CD4-positive, alpha-beta T cell (primary cell): ENCODE results near the gene NLGN1. TPM values are rescaled to one million over a fixed set of nuclear protein-coding genes. Genes with fewer than 3 reads are reported as not detected.

Experiments
- ATAC-seq: fragments of 200-7000 bp; cut with Tn5 transposase; one replicate; pipeline ENCODE4 v1.10.0; 2022; ENCODE audit warnings: mild to moderate bottlenecking; ENCODE audit not compliant: poor library complexity
- CTCF ChIA-PET: fragments of 350-600 bp; sonication (Branson Sonifier 250); formaldehyde crosslinking; loops from one replicate; lab custom pipeline; 2021; ENCODE audit warnings: antibody characterized with exemption, inconsistent platforms; lab: Charles Lee
- POLR2A ChIA-PET: fragments of 350-600 bp; sonication (Branson Sonifier 250); formaldehyde crosslinking; loops from one replicate; lab custom pipeline; 2021; ENCODE audit warnings: antibody characterized with exemption, inconsistent platforms; lab: Charles Lee
- DNase-seq, 14 experiments: peaks; one replicate each; pipeline ENCODE4 v3.0.0-alpha.2; 2013 to 2020; ENCODE audit warnings: mixed read lengths in 2 of 14
- H3K27ac ChIP-seq, 2 donors: one replicate each; pipeline versions ENCODE4 v1.5.1 to v1.7.0; 2013; ENCODE audit warnings: low read length in 2 of 2, low read depth in 1 of 2, mild to moderate bottlenecking in 1 of 2
- H3K27me3 ChIP-seq, 2 experiments: 1 replicate in 1 of 2; 2 replicates in 1 of 2; pipeline versions ENCODE4 v1.6.1 to v1.7.0; 2013; ENCODE audit warnings: low read length in 2 of 2, control low read depth in 1 of 2, mild to moderate bottlenecking in 1 of 2, moderate library complexity in 1 of 2; ENCODE audit not compliant: insufficient read depth in 2 of 2, control insufficient read depth in 1 of 2
- H3K36me3 ChIP-seq: one replicate; pipeline ENCODE4 v1.6.1; 2013; ENCODE audit warnings: low read length, control low read depth; ENCODE audit not compliant: insufficient read depth
- H3K4me1 ChIP-seq: one replicate; pipeline ENCODE4 v1.6.1; 2013; ENCODE audit warnings: low read length, control low read depth; ENCODE audit not compliant: insufficient read depth
- H3K4me3 ChIP-seq: one replicate; pipeline ENCODE4 v1.5.1; 2013; ENCODE audit warnings: mild to moderate bottlenecking, low read length, moderate library complexity
- H3K9me3 ChIP-seq, 2 experiments: 1 replicate in 1 of 2; 2 replicates in 1 of 2; pipeline versions ENCODE4 v1.6.1 to v1.7.0; 2013; ENCODE audit warnings: low read length in 2 of 2, mild to moderate bottlenecking in 2 of 2, control low read depth in 1 of 2, moderate library complexity in 1 of 2; ENCODE audit not compliant: control insufficient read depth in 1 of 2, insufficient read depth in 1 of 2
- H3K27ac Mint-ChIP-seq: one replicate; pipeline ENCODE4 v1.8.0; 2020; ENCODE audit warnings: mixed read lengths
- H3K27me3 Mint-ChIP-seq: one replicate; pipeline ENCODE4 v1.8.0; 2021; ENCODE audit warnings: mixed read lengths
- H3K36me3 Mint-ChIP-seq: one replicate; pipeline ENCODE4 v1.8.0; 2021; ENCODE audit warnings: low read depth, mixed read lengths
- H3K4me1 Mint-ChIP-seq: one replicate; pipeline ENCODE4 v1.8.0; 2021; ENCODE audit warnings: low read depth, mixed read lengths
- H3K4me3 Mint-ChIP-seq: one replicate; pipeline ENCODE4 v1.8.0; 2020; ENCODE audit warnings: mild to moderate bottlenecking, mixed read lengths
- H3K9me3 Mint-ChIP-seq: one replicate; pipeline ENCODE4 v1.8.0; 2020; ENCODE audit warnings: mixed read lengths
- CTCF ChIP-seq: fragments of 200-600 bp; IDR thresholded peaks from one replicate; pipeline ENCODE4 v1.8.0; 2022; ENCODE audit warnings: antibody characterized with exemption, mild to moderate bottlenecking
- intact Hi-C, 2 experiments: fragments of 100-400 bp; cut with DNase I in 1 of 2; cut with micrococcal nuclease in 1 of 2; formaldehyde crosslinking; loops; one replicate each; pipeline versions ENCODE4 v1.15.1 to v1.9.0; 2023 to 2025; cut with DNase I, micrococcal nuclease
- total RNA-seq, 174 experiments: library from RNA in 2 of 174; stranded (reverse) in 2 of 174; gene quantifications; one replicate each; pipeline ENCODE4 v1.2.3 and lab custom pipeline; 2021 to 2026

The NLGN1 gene
- total RNA-seq, 2 experiments from 2014 or later = not detected

GRCh38 chr3:174253196-174253823 is 855.8 kb downstream of the NLGN1 start:
- H3K9me3 ChIP-seq = peaks cover 0 to 8% of the 10 kb centered on the region in 2 experiments
- Mint-ChIP-seq H3K9me3 (peaks cover 2% of the 10 kb centered on the region), H3K27me3 (no peaks in the 10 kb centered on the region), H3K4me1 (no peaks in the 10 kb centered on the region), H3K36me3 (no peaks in the 10 kb centered on the region), H3K4me3 (no peak overlapping the region), H3K27ac (no peak overlapping the region)
- no peaks in the 10 kb centered on the region for H3K36me3 ChIP-seq
- no peak overlapping the region for H3K4me3 ChIP-seq
- no peaks in the 10 kb centered on the region for H3K27me3 ChIP-seq
- intact Hi-C loops = no loop called here
- H3K27ac ChIP-seq = no peak overlapping the region
- POLR2A ChIA-PET = no interaction called here
- no peak for TF ChIP-seq CTCF
- no peaks in the 10 kb centered on the region for H3K4me1 ChIP-seq
- DNase-seq (no peak), ATAC-seq (no peak)
- CTCF ChIA-PET = no interaction called here

- no peaks in the 10 kb centered on the region for H3K4me1 ChIP-seq
- no peaks in the 10 kb centered on the region for H3K27me3 ChIP-seq
- no peaks in the 10 kb centered on the region for H3K36me3 Mint-ChIP-seq
- TF ChIP-seq CTCF = no peak
- no peak overlapping the region for H3K4me3 Mint-ChIP-seq
- no peaks in the 10 kb centered on the region for H3K36me3 ChIP-seq
- no peak for ATAC-seq
- no peaks in the 10 kb centered on the region for H3K27me3 Mint-ChIP-seq
- peaks cover 0 to 4% of the 10 kb centered on the region in 2 experiments for H3K9me3 ChIP-seq
- no peak overlapping the region for H3K27ac ChIP-seq
- ChIA-PET CTCF (interaction anchor here (0.7 kb wide), 1 partner anchor 447 kb away, joined by 3 read pairs; no protein-coding TSS in a partner anchor), POLR2A (interaction anchor here (0.7 kb wide), 1 partner anchor 8 kb away, joined by 3 read pairs; no protein-coding TSS in a partner anchor)
- intact Hi-C loops = no loop called here
- peaks cover 4% of the 10 kb centered on the region for H3K9me3 Mint-ChIP-seq
- H3K27ac Mint-ChIP-seq = no peak overlapping the region
- no peak overlapping the region for H3K4me3 ChIP-seq
- H3K4me1 Mint-ChIP-seq = no peaks in the 10 kb centered on the region
- no peak for DNase-seq
Observed at GRCh38 chr3:174253940-174254339, 856.4 kb downstream of the NLGN1 start.

GRCh38 chr3:174255454-174255853 is 857.9 kb downstream of the NLGN1 start:
- Mint-ChIP-seq H3K9me3 (peaks cover 4% of the 10 kb centered on the region), H3K36me3 (no peaks in the 10 kb centered on the region), H3K27ac (no peak overlapping the region), H3K4me3 (no peak overlapping the region), H3K27me3 (no peaks in the 10 kb centered on the region), H3K4me1 (no peaks in the 10 kb centered on the region)
- intact Hi-C loops = no loop called here
- Histone ChIP-seq H3K36me3 (no peaks in the 10 kb centered on the region), H3K4me3 (no peak overlapping the region), H3K4me1 (no peaks in the 10 kb centered on the region), H3K27me3 (no peaks in the 10 kb centered on the region), H3K9me3 (peaks cover 0 to 4% of the 10 kb centered on the region in 2 experiments), H3K27ac (no peak overlapping the region)
- ChIA-PET POLR2A (no interaction called here), CTCF (no interaction called here)
- ATAC-seq (no peak), DNase-seq (no peak)
- TF ChIP-seq CTCF = no peak
